GM23338 (cell line): Measurements from ENCODE around the gene TCFL5. TPM values are rescaled to one million over a fixed set of nuclear protein-coding genes. Genes with fewer than 3 reads are reported as not detected.

Experiments
- ATAC-seq: fragments of 200-7000 bp; cut with Tn5 transposase; 3 replicates; pipeline ENCODE4 v1.9.1; 2020
- DNase-seq: peaks from one replicate; pipeline ENCODE4 v3.0.0-alpha.2; 2015; ENCODE audit warnings: low spot score
- H2AFZ ChIP-seq: fragments of 200-600 bp; sonication (generic); 2 replicates; pipeline ENCODE4 v1.8.0; 2016; ENCODE audit warnings: antibody characterized with exemption, mild to moderate bottlenecking, moderate library complexity
- H3F3A ChIP-seq: fragments of 200-600 bp; sonication (generic); replicated peaks from 2 replicates; pipeline ENCODE4 v1.8.0; 2017; ENCODE audit warnings: antibody characterized with exemption, mixed run types, low read depth
- H3K27ac ChIP-seq: fragments of 200-600 bp; sonication (generic); 2 replicates; pipeline ENCODE4 v1.6.1; 2016; ENCODE audit warnings: low read depth
- H3K27me3 ChIP-seq: fragments of 200-600 bp; sonication (generic); 2 replicates; pipeline ENCODE4 v1.8.0; 2016; ENCODE audit warnings: mild to moderate bottlenecking, mixed run types, moderate library complexity; ENCODE audit not compliant: insufficient read depth
- H3K36me3 ChIP-seq: fragments of 200-600 bp; sonication (generic); 2 replicates; pipeline ENCODE4 v1.8.0; 2016; ENCODE audit warnings: mild to moderate bottlenecking; ENCODE audit not compliant: insufficient read depth
- H3K4me1 ChIP-seq: fragments of 200-600 bp; sonication (generic); 2 replicates; pipeline ENCODE4 v1.8.0; 2016; ENCODE audit warnings: mild to moderate bottlenecking, moderate library complexity; ENCODE audit not compliant: insufficient read depth
- H3K4me2 ChIP-seq: fragments of 200-600 bp; sonication (generic); 2 replicates; pipeline ENCODE4 v1.7.1; 2017; ENCODE audit warnings: mixed run types
- H3K4me3 ChIP-seq: fragments of 200-600 bp; sonication (generic); 2 replicates; pipeline ENCODE4 v1.6.1; 2016; ENCODE audit warnings: mixed run types
- H3K79me2 ChIP-seq: fragments of 200-600 bp; sonication (generic); replicated peaks from 2 replicates; pipeline ENCODE4 v1.8.0; 2017; ENCODE audit warnings: mild to moderate bottlenecking; ENCODE audit not compliant: insufficient read depth
- H3K9me2 ChIP-seq: fragments of 200-600 bp; sonication (generic); 2 replicates; pipeline ENCODE4 v1.8.0; 2017; ENCODE audit not compliant: insufficient read depth
- H4K20me1 ChIP-seq: fragments of 200-600 bp; sonication (generic); replicated peaks from 2 replicates; pipeline ENCODE4 v1.8.0; 2017; ENCODE audit warnings: mild to moderate bottlenecking; ENCODE audit not compliant: insufficient read depth
- H3K27ac Mint-ChIP-seq: 2 replicates; pipeline ENCODE4 v1.8.0; 2020; ENCODE audit warnings: inconsistent platforms, mild to moderate bottlenecking, moderate library complexity, mixed read lengths
- H3K27me3 Mint-ChIP-seq: 3 replicates; pipeline ENCODE4 v1.8.0; 2022; ENCODE audit warnings: low read depth, mild to moderate bottlenecking, moderate library complexity, mixed read lengths, inconsistent platforms; ENCODE audit not compliant: insufficient read depth, poor library complexity
- H3K36me3 Mint-ChIP-seq: 3 replicates; pipeline ENCODE4 v1.8.0; 2021; ENCODE audit warnings: low read depth, mild to moderate bottlenecking, inconsistent platforms, moderate library complexity, mixed read lengths
- H3K4me1 Mint-ChIP-seq: 3 replicates; pipeline ENCODE4 v1.8.0; 2020; ENCODE audit warnings: mild to moderate bottlenecking, inconsistent platforms, mixed read lengths
- H3K4me3 Mint-ChIP-seq: 3 replicates; pipeline ENCODE4 v1.8.0; 2021; ENCODE audit warnings: moderate library complexity, mild to moderate bottlenecking, inconsistent platforms, mixed read lengths
- H3K9me3 Mint-ChIP-seq: 3 replicates; pipeline ENCODE4 v1.8.0; 2020; ENCODE audit warnings: moderate library complexity, mild to moderate bottlenecking, inconsistent platforms, mixed read lengths
- CREB1 ChIP-seq: fragments of 250-450 bp; sonication (Bioruptor Pico); IDR thresholded peaks from 2 replicates; pipeline ENCODE4 v1.5.0; 2020; ENCODE audit warnings: low read depth, mild to moderate bottlenecking, moderate library complexity
- POLR2AphosphoS5 ChIP-seq: IDR thresholded peaks from 2 replicates; pipeline ENCODE4 v1.6.1; 2016; ENCODE audit warnings: antibody characterized with exemption, low read depth
- STAT1 ChIP-seq: IDR thresholded peaks from one replicate; pipeline ENCODE4 v1.6.1; 2016; ENCODE audit warnings: antibody characterized with exemption; ENCODE audit not compliant: unreplicated experiment
- ZNF462 ChIP-seq: fragments of 250-450 bp; sonication (Bioruptor Pico); IDR thresholded peaks from 2 replicates; pipeline ENCODE4 v1.5.0; 2020; ENCODE audit warnings: mild to moderate bottlenecking, moderate library complexity
- polyA plus RNA-seq: library from polyadenylated mRNA; unstranded; fragments of >200 nt; fragmentation: Nextera tagmentation; extraction: Ambion mirVana; gene quantifications from 2 replicates; pipeline ENCODE4 v1.2.1, GENCODE V29; 2016
- total RNA-seq: library from RNA; depleted of rRNA; stranded (reverse); fragments of >200 nt; shearing (Covaris generic); gene quantifications from 2 replicates; pipeline ENCODE4 v1.2.3, GENCODE V29; 2014
- TF ChIP-seq, protein P1 (sequence below): IDR thresholded peaks from 2 replicates; pipeline ENCODE4 v1.6.1; 2016; ENCODE audit warnings: antibody characterized with exemption

TCFL5 gene
- total and polyA plus RNA-seq, 2 experiments from 2014 or later = 5.8 to 19.3 TPM

DNA sequence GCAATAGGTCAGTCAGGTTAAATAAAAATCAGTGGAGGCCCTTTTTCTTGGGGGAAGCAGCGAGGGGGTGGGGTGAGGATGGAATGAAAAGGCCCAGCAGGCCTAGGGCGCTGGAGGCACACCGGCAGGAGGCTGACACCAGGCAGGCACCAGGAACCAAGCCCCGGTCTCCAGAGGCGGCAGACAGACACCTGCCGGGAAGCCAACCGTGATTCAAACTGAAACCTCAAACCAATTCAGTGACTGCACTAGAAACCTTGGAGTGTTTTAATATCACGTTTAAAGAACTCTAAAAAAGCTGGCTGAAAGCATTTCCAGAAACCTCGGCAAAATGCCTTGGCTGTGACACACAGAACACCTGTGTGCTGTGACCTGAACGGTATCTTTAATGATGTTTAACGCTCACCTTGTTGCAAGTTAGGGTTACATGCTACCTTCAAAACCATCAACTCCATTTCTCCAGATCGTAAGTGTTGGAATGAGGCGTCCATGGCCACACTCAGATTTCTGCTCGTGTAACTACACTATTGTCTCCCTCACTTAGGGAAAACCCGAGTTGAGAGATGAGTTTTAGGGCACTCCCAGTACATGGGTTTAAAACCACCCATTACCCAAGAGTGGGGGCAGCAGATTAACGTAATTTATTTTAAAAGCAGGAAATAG, 37.5 kb upstream of the TCFL5 start:
- Histone ChIP-seq H3K36me3 (peaks cover 49% of the 10 kb centered on the region), H3F3A (peaks cover 67% of the 10 kb centered on the region), H3K27ac (peak overlapping the region; percentile 39), H3K4me3 (no peak overlapping the region), H3K79me2 (peaks cover 3% of the 10 kb centered on the region; the same call in 1 of the 2 replicates), H3K4me1 (peaks cover 33% of the 10 kb centered on the region), H2AFZ (no peak overlapping the region), H3K27me3 (no peaks in the 10 kb centered on the region), H3K9me2 (no peaks in the 10 kb centered on the region), H4K20me1 (peaks cover 48% of the 10 kb centered on the region), H3K4me2 (peak overlapping the region; percentile 63)
- no peak for DNase-seq
- peaks cover 31% of the 10 kb centered on the region for H3K27me3 Mint-ChIP-seq
- H3K36me3 Mint-ChIP-seq = peaks cover 56% of the 10 kb centered on the region
- TF ChIP-seq POLR2AphosphoS5 = peak; percentile 63; the same call in 1 of the 2 replicates
- no peak for TF ChIP-seq CREB1
- TF ChIP-seq, protein P1, sequence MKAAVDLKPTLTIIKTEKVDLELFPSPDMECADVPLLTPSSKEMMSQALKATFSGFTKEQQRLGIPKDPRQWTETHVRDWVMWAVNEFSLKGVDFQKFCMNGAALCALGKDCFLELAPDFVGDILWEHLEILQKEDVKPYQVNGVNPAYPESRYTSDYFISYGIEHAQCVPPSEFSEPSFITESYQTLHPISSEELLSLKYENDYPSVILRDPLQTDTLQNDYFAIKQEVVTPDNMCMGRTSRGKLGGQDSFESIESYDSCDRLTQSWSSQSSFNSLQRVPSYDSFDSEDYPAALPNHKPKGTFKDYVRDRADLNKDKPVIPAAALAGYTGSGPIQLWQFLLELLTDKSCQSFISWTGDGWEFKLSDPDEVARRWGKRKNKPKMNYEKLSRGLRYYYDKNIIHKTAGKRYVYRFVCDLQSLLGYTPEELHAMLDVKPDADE = no peak
- no peak for TF ChIP-seq ZNF462
- no peak for TF ChIP-seq STAT1
- H3K4me3 Mint-ChIP-seq = peak overlapping the region; percentile 16; the same call in 2 of the 3 replicates
- peak; percentile 8 for ATAC-seq
- H3K27ac Mint-ChIP-seq = 0 out of 2 replicates have a peak overlapping the region, but pooled peaks have one; percentile 22
- no peaks in the 10 kb centered on the region; the same call in 2 of the 3 replicates for H3K9me3 Mint-ChIP-seq
- peaks cover 43% of the 10 kb centered on the region for H3K4me1 Mint-ChIP-seq
